Ovary (tissue), 9 donors: ENCODE measurements around the gene NFIC. TPM values are rescaled to one million over a fixed set of nuclear protein-coding genes. Genes with fewer than 3 reads are reported as not detected.

ENCODE experiments used
- DNase-seq, 5 donors: peaks; one replicate each; pipeline ENCODE4 v3.0.0-alpha.2; 2019 to 2020
- H3K27ac ChIP-seq, 2 donors: fragments of 200-600 bp; one replicate each; pipeline versions ENCODE4 v1.5.1 to v1.8.0; 2019 to 2022
- H3K27me3 ChIP-seq: fragments of 200-600 bp; one replicate; pipeline ENCODE4 v1.8.0; 2022
- H3K36me3 ChIP-seq: fragments of 200-600 bp; sonication (generic); one replicate; pipeline ENCODE4 v1.5.1; 2019
- H3K4me1 ChIP-seq: one replicate; pipeline ENCODE4 v1.8.1; 2013; ENCODE audit warnings: mild to moderate bottlenecking, moderate library complexity; ENCODE audit not compliant: insufficient read depth
- H3K4me3 ChIP-seq: fragments of 200-600 bp; sonication (generic); one replicate; pipeline ENCODE4 v1.5.1; 2017
- H3K9me3 ChIP-seq, 2 donors: fragments of 200-600 bp in 1 of 2; sonication (generic) in 1 of 2; one replicate each; pipeline versions ENCODE4 v1.5.1 to v1.8.1; 2013 to 2019; ENCODE audit warnings: mild to moderate bottlenecking in 1 of 2, moderate library complexity in 1 of 2
- CTCF ChIP-seq, 3 donors: fragments of 450-650 bp in 2 of 3; fragments of 200-600 bp in 1 of 3; IDR thresholded peaks; one replicate each; pipeline versions ENCODE4 v1.5.1 to v1.8.0; 2016 to 2022; ENCODE audit warnings: antibody characterized with exemption in 3 of 3, mild to moderate bottlenecking in 1 of 3
- EP300 ChIP-seq: sonication (generic); formaldehyde crosslinking; IDR thresholded peaks from one replicate; pipeline ENCODE4 v1.6.1; 2017; ENCODE audit warnings: antibody characterized with exemption
- POLR2A ChIP-seq: fragments of 450-650 bp; IDR thresholded peaks from one replicate; pipeline ENCODE4 v1.6.1; 2017; ENCODE audit warnings: antibody characterized with exemption, mild to moderate bottlenecking, moderate library complexity
- WGBS, 3 donors: extraction: QIAGEN DNeasy Blood & Tissue Kit in 1 of 3; methylation state at CpG; one replicate each; pipeline versions ENCODE4 v1.1.5 to v1.1.7; 2013 to 2017; 5-methylcytosine and 5-hydroxymethylcytosine counted together
- intact Hi-C, 4 donors: fragments of 100-400 bp; cut with DNase I; formaldehyde crosslinking; loops; one replicate each; pipeline versions ENCODE4 v1.11.0 to v1.15.1; 2022 to 2023
- polyA plus RNA-seq, 2 donors: library from polyadenylated mRNA; stranded (reverse); fragments of 200-250 nt in 1 of 2; fragments of 350-450 nt in 1 of 2; fragmentation: Illumina TruSeq in 1 of 2; extraction: RNeasy Lipid Tissue Mini Kit (QIAGEN cat#74804) in 1 of 2; gene quantifications; one replicate each; pipeline ENCODE4 v1.2.3, GENCODE V29; 2013 to 2014
- total RNA-seq, 7 donors: library from RNA; depleted of rRNA in 2 of 7; stranded (reverse); fragments of >200 nt in 2 of 7; fragmentation: NEBNext Ultra II Directional in 3 of 7; extraction: Animal tissue kit (Norgen Biotek cat#: 25700) in 3 of 7; gene quantifications; one replicate each; pipeline versions ENCODE4 v1.1.0 to v1.2.4, GENCODE V29; 2016 to 2023
- donor health status: DM: no; HTN: no; CAD: no; lungs with moderate emphysema.
- donor health status: DM: no; HTN: no; CAD: no.
- donor health status: Bipolar disorder and iron deficiency.
- donor health status: DM: yes; HTN: yes; CAD: no.
- donor health status: DM: no; HTN: no; CAD: no.
- donor health status: DM: yes; HTN: yes; CAD: no.

The NFIC gene
- total and polyA plus RNA-seq, 9 donors = 31.9 to 345 (median 250) TPM

- Histone ChIP-seq H3K9me3 (no peaks in the 10 kb centered on the region), H3K27ac (no peak overlapping the region), H3K36me3 (no peaks in the 10 kb centered on the region), H3K27me3 (no peaks in the 10 kb centered on the region), H3K4me1 (no peaks in the 10 kb centered on the region), H3K4me3 (no peak overlapping the region)
- DNase-seq = no peak
- WGBS, 3 donors = 23 to 34% (median 23%) methylated on average over 2 of the region's 2 CpGs
- intact Hi-C loops = loop anchor here in 3 of 4 donors (2.0 to 10.0 kb wide), 3 partner anchors 151 to 291 kb away; partner anchors contain the start of genes SMIM24 (in 1 of the 3) and SMIM44 (in 1 of the 3)
- no peak for TF ChIP-seq CTCF (IDR thresholded peaks at IDR 0.05)
- TF ChIP-seq POLR2A = no peak
- TF ChIP-seq EP300 = no peak
These were observed 42.7 kb upstream of the NFIC start for GRCh38 chr19:3323658-3324057.

- Histone ChIP-seq H3K4me3 (no peak overlapping the region), H3K9me3 (no peaks in the 10 kb centered on the region), H3K27me3 (no peaks in the 10 kb centered on the region), H3K27ac (no peak overlapping the region), H3K36me3 (no peaks in the 10 kb centered on the region), H3K4me1 (no peaks in the 10 kb centered on the region)
- 34 to 44% (median 36%) methylated on average over 5 of the region's 5 CpGs for WGBS, 3 donors
- DNase-seq = peak in 4 of 5 donors; percentile 60 to 72 (median 66)
- peak; percentile 36 to 57 (median 45) for TF ChIP-seq CTCF (IDR thresholded peaks at IDR 0.05)
- no peak for TF ChIP-seq POLR2A
- intact Hi-C loops = loop anchor here in 3 of 4 donors (2.0 to 10.0 kb wide), 3 partner anchors 150 to 290 kb away; partner anchors contain the start of genes SMIM24 (in 1 of the 3) and SMIM44 (in 1 of the 3)
These were observed 42.0 kb upstream of the NFIC start for GRCh38 chr19:3324405-3324856.

GRCh38 chr19:3325451-3325850 lies 40.9 kb upstream of the NFIC start:
- Histone ChIP-seq H3K4me1 (no peaks in the 10 kb centered on the region), H3K36me3 (no peaks in the 10 kb centered on the region), H3K27me3 (no peaks in the 10 kb centered on the region), H3K27ac (no peak overlapping the region), H3K9me3 (no peaks in the 10 kb centered on the region), H3K4me3 (no peak overlapping the region)
- DNase-seq = no peak
- 84 to 90% (median 86%) methylated on average over 1 of the region's 1 CpG for WGBS, 3 donors
- intact Hi-C loops = loop anchor here in 2 of 4 donors (2.0 to 10.0 kb wide), 2 partner anchors 149 to 289 kb away; no protein-coding TSS in a partner anchor
- no peak for TF ChIP-seq EP300
- TF ChIP-seq POLR2A = no peak
- TF ChIP-seq CTCF (IDR thresholded peaks at IDR 0.05) = no peak

GRCh38 chr19:3328743-3329142 lies 37.6 kb upstream of the NFIC start:
- Histone ChIP-seq H3K27ac (no peak overlapping the region), H3K4me3 (no peak overlapping the region), H3K4me1 (no peaks in the 10 kb centered on the region), H3K27me3 (no peaks in the 10 kb centered on the region), H3K9me3 (no peaks in the 10 kb centered on the region), H3K36me3 (no peaks in the 10 kb centered on the region)
- DNase-seq = no peak
- intact Hi-C loops = loop anchor here in 1 of 4 donors (10.0 kb wide), 1 partner anchor 286 kb away; no protein-coding TSS in a partner anchor
- TF ChIP-seq EP300 (no peak), POLR2A (no peak), CTCF (IDR thresholded peaks at IDR 0.05) (no peak)
- WGBS, 3 donors = 93 to 97% (median 96%) methylated on average over 3 of the region's 3 CpGs
